GM21529 (cell line): Measurements from ENCODE around the gene HSPA2.
"Not testable (repeated sequence)": the region's sequence is repeated elsewhere in the genome, so short reads cannot be mapped to it uniquely, and the experiment has no call there.

Experiments
- ATAC-seq: cut with Tn5 transposase; IDR thresholded peaks from one replicate; pipeline ENCODE4 v1.9.1; 2021; ENCODE audit not compliant: unreplicated experiment

Gene HSPA2

DNA sequence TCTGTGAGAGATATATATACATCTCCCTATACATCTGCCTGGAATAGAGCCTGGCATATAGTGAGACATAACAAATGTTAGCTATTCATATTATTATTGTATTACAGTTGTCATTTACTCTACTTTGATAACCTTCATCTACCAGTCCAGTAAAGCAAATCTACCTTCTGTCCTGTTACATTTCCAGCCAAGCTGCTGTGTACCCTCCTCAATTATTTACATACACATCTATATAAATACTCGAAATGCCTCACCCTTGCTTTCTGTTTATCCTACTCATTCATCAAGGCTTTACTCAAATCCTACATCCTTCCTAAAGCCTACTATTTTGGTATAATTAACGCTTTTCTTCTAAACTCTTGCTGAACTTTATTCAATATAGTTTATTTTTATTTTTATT lies 27.3 kb upstream of the HSPA2 start:
- ATAC-seq: no peak

DNA sequence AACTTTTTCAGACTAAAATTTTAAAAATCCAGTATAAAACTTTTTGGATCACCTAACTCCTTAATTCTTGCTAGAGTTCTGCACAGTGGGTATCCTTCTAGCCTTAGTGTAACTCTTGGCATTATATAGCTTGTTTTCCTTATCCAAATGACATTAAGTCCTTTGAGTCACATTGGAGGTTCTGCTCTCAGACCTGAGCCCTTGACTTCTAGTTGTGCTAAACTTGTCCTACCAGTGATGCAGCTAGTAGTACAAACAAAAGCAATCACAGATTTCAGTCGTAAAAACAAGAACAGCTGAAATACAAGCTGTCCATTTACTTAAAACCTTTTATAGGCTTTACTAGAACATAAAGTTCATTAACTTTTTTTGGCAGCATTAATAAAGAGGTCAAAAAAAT lies 25.5 kb upstream of the HSPA2 start:
- ATAC-seq: no peak

GRCh38 chr14:64516969-64517368 lies 23.6 kb upstream of the HSPA2 start:
- no peak for ATAC-seq

DNA sequence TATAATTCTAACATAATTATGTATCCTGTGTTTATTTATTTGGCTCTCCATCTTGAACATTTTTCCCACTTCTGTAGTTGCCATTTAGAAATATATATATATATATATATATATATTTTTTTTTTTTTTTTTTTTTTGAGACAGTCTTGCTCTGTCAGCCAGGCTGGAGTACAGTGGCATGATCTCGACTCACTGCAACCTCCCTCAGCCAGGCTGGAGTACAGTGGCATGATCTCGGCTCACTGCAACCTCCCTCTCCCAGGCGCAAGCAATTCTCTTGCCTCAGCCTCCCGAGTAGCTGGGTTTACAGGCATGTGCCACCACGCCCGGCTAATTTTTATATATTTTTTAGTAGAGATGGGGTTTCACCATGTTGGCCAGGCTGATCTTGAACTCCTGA lies 22.9 kb upstream of the HSPA2 start:
- ATAC-seq: not testable (repeated sequence)

- no peak for ATAC-seq
Measured at GRCh38 chr14:64518229-64518628, 22.3 kb upstream of the HSPA2 start.

- ATAC-seq: no peak
Measured at GRCh38 chr14:64520699-64521098, 19.8 kb upstream of the HSPA2 start.

GRCh38 chr14:64522591-64523355 lies 17.8 kb upstream of the HSPA2 start:
- no peak for ATAC-seq

DNA sequence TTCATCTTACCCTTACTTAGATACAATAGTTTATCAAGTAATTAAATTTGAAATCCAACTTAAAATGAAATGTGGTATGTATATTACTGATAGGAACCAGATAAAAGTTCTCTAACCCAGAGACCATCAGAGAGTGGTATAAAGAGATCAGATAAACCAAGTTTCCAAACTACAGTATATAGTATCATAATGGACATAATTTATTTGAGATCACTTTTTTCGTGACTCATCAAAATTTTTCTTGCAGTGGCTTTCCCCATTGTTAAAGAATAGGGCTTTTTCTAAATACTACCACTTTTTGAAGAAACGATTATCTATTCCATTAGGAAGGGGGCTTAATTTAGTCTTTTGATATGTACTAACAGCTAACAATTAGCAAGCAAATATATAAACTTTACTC lies 15.2 kb upstream of the HSPA2 start:
- ATAC-seq: no peak

DNA sequence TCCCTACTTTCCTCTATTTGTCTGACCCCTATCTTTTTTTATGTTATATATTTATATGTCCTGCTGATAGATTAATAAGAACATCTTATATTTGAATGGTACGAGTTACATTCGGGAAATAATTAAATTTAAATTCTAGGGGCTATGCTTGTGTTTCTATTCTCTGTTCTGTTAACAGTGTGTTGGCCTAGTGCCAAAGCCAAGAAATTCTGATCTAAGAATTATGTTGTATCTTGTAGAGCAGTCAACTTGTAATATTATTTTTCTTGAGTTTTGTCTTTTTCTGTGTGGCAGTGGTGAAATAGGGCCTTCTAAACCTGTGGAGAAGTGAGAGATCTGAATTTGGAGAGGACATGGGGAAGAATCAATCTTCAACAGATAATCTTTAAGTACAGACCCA lies 9.0 kb upstream of the HSPA2 start:
- ATAC-seq: no peak

GRCh38 chr14:64536488-64537245 lies 3.9 kb upstream of the HSPA2 start:
- no peak for ATAC-seq

DNA sequence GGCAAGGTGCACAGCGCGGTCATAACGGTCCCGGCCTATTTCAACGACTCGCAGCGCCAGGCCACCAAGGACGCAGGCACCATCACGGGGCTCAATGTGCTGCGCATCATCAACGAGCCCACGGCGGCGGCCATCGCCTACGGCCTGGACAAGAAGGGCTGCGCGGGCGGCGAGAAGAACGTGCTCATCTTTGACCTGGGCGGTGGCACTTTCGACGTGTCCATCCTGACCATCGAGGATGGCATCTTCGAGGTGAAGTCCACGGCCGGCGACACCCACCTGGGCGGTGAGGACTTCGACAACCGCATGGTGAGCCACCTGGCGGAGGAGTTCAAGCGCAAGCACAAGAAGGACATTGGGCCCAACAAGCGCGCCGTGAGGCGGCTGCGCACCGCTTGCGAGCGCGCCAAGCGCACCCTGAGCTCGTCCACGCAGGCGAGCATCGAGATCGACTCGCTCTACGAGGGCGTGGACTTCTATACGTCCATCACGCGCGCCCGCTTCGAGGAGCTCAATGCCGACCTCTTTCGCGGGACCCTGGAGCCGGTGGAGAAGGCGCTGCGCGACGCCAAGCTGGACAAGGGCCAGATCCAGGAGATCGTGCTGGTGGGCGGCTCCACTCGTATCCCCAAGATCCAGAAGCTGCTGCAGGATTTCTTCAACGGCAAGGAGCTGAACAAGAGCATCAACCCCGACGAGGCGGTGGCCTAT lies 875 bp downstream of the HSPA2 start:
- no peak for ATAC-seq

DNA sequence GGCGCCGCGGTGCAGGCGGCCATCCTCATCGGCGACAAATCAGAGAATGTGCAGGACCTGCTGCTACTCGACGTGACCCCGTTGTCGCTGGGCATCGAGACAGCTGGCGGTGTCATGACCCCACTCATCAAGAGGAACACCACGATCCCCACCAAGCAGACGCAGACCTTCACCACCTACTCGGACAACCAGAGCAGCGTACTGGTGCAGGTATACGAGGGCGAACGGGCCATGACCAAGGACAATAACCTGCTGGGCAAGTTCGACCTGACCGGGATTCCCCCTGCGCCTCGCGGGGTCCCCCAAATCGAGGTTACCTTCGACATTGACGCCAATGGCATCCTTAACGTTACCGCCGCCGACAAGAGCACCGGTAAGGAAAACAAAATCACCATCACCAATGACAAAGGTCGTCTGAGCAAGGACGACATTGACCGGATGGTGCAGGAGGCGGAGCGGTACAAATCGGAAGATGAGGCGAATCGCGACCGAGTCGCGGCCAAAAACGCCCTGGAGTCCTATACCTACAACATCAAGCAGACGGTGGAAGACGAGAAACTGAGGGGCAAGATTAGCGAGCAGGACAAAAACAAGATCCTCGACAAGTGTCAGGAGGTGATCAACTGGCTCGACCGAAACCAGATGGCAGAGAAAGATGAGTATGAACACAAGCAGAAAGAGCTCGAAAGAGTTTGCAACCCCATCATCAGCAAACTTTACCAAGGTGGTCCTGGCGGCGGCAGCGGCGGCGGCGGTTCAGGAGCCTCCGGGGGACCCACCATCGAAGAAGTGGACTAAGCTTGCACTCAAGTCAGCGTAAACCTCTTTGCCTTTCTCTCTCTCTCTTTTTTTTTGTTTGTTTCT lies 1.7 kb downstream of the HSPA2 start:
- no peak for ATAC-seq

- no peak for ATAC-seq
Measured at GRCh38 chr14:64542836-64543201, 2.3 kb downstream of the HSPA2 start.

GRCh38 chr14:64544607-64545312 lies 4.2 kb downstream of the HSPA2 start:
- no peak for ATAC-seq

DNA sequence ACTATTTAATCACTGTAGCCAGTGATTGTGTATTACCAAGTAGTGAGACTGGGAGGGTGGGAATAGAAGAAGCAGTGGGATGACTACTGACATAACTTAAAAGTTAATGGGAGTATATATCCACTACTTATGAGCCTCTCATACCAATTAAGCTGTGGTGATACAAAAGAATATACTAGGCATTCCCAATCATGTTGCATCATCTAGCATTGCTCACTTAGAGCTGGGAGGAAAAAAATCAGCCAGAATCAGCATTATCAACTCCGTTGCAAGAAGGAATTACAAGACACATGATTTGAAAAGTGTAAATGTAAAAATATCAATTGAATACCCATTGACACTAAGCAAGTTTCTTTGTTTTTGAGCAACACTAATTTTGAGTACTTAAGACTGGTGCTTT lies 8.5 kb downstream of the HSPA2 start:
- no peak for ATAC-seq

DNA sequence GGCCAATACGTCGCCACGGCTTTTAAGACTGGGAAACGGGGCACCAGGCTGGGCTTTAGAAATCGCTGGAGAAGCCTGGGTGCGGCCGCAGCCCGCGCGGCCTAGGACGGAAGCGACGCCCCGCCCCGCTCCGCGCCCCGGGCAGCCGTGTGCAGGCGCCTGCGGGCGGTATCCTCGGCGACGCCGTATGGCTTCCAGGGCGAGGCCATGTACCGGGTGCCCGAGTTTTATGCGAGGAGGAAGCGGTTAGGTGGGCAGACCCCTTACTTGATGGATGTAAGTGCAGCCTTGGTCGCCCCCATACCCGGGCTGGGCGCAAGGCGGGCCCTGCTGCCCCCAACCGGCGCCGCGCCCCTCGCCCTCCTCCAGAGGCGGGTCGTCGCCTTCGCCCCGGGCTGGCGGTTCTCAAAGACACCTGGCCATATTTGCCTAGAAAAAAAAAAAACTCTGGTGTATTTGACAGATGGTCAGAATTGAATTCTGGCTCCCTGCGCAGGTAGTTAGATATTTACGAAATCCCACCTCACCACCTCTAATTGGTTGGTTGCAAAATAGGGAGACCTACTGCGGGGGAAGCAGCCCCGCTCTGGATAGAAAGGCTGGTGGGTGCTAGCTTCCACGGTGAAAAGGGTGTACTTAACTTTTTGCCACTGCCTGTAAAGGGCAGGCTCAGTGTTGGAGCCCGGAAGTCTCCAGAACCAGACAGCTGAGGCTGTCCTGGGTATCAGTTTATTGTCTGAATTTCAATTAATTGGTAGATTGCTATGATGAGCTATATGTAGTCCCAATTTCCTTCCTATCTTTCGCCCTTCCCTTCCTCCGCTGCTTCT lies 9.5 kb downstream of the HSPA2 start, which contains the start of gene PPP1R36:
TSS of gene PPP1R36 (plus strand) at position 171 of the 830 bp plus-strand sequence. CDS start at position 208, 37 bp downstream.
- ATAC-seq: no peak

- ATAC-seq: no peak
Measured at GRCh38 chr14:64550621-64551333, 10.2 kb downstream of the HSPA2 start.

GRCh38 chr14:64554556-64554955 lies 14.0 kb downstream of the HSPA2 start:
- ATAC-seq: no peak

- ATAC-seq: no peak
Measured at GRCh38 chr14:64556526-64556925, 16.0 kb downstream of the HSPA2 start.
